A549 (cell line): ENCODE measurements around the gene CIDEB.

Source experiments
- CTCF ChIP-seq: fragments of >200 bp; sonication (Bioruptor Twin); formaldehyde crosslinking; IDR thresholded peaks from 3 replicates; pipeline ENCODE4 v1.5.1; 2016
- HDAC2 ChIP-seq: fragments of 200-600 bp; sonication (generic); IDR thresholded peaks from 2 replicates; pipeline ENCODE4 v1.6.1; 2016
- POLR2A ChIP-seq: IDR thresholded peaks from 2 replicates; pipeline ENCODE4 v1.6.1; 2012; ENCODE audit warnings: mild to moderate bottlenecking, low read length
- RAD21 ChIP-seq, 2 experiments: fragments of >200 bp in 1 of 2; sonication (Bioruptor Twin) in 1 of 2; formaldehyde crosslinking in 1 of 2; IDR thresholded peaks in 1 of 2; conservative IDR thresholded peaks in 1 of 2; 2 replicates in 1 of 2; 3 replicates in 1 of 2; pipeline ENCODE4 v1.6.1; 2012 to 2018; ENCODE audit warnings: inconsistent platforms in 1 of 2
- RFX5 ChIP-seq: fragments of 450-650 bp; IDR thresholded peaks from 2 replicates; pipeline ENCODE4 v1.7.1; 2014; ENCODE audit warnings: antibody characterized with exemption, mild to moderate bottlenecking, moderate library complexity
- USF2 ChIP-seq: fragments of 450-650 bp; IDR thresholded peaks from 2 replicates; pipeline ENCODE4 v1.6.1; 2014; ENCODE audit warnings: antibody characterized with exemption
- ZFP36 ChIP-seq: fragments of 450-650 bp; IDR thresholded peaks from 2 replicates; pipeline ENCODE4 v1.6.1; 2014; ENCODE audit warnings: borderline replicate concordance; ENCODE audit not compliant: partially characterized antibody

- TF ChIP-seq HDAC2 (no peak), ZFP36 (no peak), RAD21 (conservative IDR thresholded peaks at IDR 0.05 in 1 of 2, IDR thresholded peaks at IDR 0.05 in 1 of 2) (no peak), RFX5 (no peak), USF2 (no peak), CTCF (no peak), POLR2A (no peak)
These were observed 31.1 kb upstream of the CIDEB start for GRCh38 chr14:24338843-24339242.
